Stimulated activated CD4-positive, alpha-beta T cell treated with anti-CD3 and anti-CD28 coated beads, Interleukin-4, amount 100 ng/mL, for 4 hours (primary cell): Measurements from ENCODE around the gene GAS6.

ENCODE experiments used
- DNase-seq, 2 experiments: peaks; one replicate each; pipeline ENCODE4 v3.0.0-alpha.2; 2020

Gene GAS6

GRCh38 chr13:113850722-113851479 is 13.0 kb downstream of the GAS6 start:
- no peak for DNase-seq

DNA sequence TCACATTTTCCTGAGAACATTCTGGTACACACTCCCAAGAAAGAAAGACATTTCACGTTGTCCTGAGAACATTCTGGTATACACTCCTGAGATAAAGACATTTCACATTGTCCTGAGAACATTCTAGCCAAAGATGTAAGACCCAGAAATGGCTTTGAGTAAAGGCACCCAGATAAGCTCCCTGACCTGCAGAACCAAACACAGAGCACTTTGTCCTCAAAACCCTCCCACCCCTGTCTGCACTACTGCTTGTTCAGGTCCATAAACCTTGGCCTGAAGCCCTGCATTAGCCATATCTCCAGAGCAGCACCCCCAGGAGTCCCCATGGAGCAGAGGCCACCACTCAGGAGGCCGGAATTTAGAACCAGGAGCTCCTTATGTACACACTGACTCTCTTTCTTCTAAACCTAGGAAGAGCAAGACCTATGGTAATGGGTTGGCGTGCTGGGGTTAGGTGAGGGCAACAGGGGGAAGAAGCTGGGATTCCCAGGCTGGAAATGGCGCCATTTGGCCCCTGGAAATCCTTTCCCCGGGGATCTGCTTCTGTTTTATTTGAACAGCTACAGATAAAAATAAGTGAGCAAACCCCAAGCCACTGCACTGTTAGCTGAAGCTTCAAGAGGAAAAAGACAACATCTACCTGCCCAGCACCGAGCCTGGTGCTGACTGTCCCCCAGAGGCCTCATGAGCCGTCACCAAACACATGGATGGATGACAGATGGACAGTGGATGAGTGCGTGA is 13.7 kb downstream of the GAS6 start:
- DNase-seq: no peak

GRCh38 chr13:113849546-113849945 is 14.3 kb downstream of the GAS6 start:
- DNase-seq: no peak

DNA sequence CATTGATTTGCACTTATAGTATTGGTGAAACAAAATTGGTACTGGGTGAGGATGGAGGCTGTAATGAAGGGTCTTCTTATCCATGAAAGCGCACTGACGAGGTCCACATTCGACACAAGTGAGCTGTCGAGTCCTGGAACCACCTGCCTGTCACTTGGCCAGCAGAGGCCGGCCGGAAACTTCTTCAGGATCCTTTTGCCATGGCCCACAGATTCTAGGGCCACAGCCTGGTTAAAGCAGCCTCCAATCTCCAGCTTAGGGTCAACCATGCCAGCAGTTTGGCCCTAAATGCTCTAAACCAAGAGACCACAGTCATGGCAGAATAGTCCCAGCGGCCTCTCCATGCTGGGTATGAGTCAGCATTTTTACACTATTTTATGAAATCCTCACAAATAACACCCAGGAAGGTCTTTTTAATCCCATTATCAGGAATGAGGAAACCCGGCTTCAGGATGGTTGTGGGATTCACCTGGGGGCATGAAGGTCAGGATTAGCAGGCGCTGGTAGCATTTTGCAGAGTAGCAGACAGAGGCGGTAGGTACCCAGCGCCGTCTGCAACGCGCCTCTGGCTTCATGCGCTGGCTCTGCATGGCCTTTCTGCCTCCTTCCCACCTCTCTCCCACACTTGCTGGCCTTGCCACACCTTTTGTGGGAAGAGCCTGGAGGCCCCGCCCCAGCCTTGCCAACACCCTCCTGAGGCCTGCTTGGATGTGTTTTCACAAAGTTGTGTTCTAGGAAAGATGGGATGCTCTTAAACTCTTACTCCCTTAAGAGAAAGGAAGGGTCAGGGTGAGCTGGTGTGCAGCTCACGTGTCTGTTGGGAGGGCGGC is 15.2 kb downstream of the GAS6 start:
- DNase-seq: no peak

DNA sequence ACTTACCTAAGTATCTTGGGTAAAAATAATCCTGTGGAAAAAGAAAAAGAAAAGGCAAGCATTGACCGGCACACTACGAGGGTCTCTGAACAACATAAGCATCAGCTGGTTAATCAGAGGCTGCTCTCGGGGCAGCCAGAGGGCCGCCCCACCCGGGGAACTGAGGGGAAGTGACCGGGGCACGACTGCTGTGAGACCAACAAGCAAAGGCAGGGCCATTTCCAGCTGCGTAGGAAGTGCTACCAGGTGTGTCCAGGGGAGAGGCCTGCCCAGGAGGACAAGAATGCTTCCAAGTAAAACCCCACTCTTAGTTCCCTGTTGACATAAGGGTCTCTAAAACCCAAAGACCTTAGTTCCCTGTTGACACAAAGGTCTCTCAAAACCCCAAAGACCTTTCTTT is 15.9 kb downstream of the GAS6 start:
- DNase-seq: no peak

DNA sequence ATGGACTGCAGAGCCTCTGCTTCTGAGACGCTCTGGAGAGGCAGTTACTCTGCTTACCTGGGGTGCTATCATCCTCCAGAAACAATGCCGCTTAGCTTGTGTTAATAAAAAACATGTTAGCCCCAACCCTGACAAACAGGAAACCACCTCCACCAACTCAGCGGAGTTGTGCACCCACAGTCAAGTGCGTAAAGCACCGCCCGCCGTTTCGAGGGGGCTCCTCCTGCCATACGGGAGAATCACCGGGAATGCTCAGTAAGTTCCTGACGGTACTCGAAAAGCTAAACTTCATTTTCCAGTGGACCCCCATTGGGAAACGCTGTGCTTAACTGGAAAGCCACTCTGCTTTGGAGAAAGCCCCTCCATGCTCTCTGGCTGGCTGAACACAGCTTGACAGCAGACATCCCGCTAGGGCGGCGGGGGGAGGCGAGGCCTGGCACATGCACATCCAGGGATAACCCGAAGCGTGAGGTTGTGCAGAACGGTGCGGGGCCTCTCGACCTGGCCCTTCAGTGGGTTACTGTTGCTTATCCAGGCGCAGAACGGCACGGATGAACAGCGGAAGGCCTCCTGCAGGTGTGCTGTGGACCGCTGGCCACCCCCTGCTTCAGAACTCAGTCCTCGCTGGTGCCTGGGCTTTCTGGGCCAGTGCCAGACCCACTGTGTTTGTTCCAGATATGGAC is 17.1 kb downstream of the GAS6 start:
- DNase-seq: no peak

- DNase-seq: no peak
Observed at GRCh38 chr13:113845723-113846635, 17.9 kb downstream of the GAS6 start.

- no peak for DNase-seq
Observed at GRCh38 chr13:113845055-113845454, 18.8 kb downstream of the GAS6 start.

DNA sequence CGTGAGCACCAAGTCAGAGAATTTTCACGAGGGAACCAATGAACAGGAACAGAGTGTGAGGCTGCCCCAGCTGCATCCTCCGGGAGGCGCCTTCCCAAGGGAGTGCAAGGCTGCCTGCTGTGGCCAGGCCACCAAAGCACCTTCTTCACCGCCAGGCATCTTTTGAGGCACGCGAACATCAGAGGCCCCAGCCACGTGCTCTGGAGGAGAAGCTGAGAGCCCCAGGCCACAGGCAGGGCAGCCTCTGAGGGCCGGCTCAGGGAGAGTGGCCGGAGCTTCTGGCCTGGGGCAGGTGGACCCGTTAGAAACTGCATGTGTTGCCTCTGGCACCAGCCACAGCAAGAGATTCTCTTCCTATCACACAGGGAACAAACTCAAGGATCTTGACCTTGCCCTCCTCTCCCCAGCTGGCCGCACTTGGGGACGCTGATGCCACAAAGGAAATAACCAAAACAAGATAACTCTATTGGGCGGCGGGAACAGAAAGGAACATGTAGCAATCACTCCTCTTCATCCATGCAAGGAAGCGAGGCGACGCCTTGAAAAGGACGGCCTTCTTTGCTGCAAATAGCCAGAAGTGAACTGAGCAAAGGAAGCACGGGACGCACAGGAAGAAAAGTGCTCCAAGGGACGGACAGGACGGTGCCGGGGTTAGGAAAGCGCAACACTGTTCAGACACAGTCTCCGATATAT is 19.9 kb downstream of the GAS6 start:
- DNase-seq: no peak

DNA sequence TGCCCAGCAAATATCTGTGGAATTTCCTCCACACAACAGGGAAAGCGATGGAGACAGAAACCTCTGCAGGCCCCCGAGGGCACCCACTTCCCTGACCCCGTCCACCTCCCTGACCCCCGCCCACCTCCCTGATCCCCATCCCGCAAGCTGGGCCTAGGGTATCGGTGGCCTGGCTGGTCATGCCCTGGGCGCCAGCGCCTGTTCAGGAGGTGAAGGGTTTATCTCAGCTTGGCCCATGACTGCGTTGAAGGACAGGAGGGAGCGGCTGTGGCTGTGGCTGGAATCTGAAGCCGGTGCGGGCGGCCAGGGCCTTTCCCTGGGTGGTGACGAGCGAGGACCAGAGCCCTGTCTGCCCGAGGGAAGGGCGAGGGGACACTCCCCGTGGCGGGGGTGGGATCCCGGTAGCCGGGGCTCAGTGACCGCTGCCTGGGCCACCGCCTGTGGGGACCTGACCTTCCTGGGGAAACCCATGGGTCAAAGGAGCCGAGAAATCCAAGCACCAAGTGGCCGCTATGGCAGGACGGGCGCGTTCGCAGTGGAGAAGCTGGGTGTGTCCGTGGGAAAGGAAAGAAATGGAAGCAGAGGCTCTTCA is 20.7 kb downstream of the GAS6 start:
- DNase-seq: no peak

- no peak for DNase-seq
Observed at GRCh38 chr13:113842336-113843062, 21.4 kb downstream of the GAS6 start.

- no peak for DNase-seq
Observed at GRCh38 chr13:113841353-113841650, 22.6 kb downstream of the GAS6 start.

- no peak for DNase-seq
Observed at GRCh38 chr13:113840541-113841352, 23.1 kb downstream of the GAS6 start.

GRCh38 chr13:113839536-113840204 is 24.2 kb downstream of the GAS6 start:
- no peak for DNase-seq

DNA sequence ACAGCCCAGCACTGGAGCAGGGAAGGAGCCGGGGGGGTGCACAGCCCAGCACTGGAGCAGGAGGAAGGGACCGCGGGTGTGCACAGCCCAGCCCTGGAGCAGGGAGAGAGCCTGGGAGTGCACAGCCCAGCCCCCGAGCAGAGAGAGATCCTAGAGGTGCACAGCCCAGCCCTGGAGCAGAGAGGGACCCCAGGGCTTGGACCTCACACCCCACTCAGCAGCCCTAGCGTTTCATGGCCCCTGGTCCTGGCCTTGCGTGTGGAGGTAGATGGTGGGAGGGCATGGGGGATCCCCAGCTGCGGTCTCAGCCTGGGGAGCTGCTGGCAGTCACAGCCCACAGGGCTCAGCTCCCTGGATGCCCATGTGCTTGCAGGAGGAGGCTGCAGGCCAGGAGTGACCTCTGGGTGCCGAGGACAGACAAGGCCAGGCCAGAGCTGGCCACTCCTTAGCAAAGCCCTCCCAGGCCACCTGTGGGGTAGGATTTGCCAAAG is 25.1 kb downstream of the GAS6 start:
- DNase-seq: no peak

DNA sequence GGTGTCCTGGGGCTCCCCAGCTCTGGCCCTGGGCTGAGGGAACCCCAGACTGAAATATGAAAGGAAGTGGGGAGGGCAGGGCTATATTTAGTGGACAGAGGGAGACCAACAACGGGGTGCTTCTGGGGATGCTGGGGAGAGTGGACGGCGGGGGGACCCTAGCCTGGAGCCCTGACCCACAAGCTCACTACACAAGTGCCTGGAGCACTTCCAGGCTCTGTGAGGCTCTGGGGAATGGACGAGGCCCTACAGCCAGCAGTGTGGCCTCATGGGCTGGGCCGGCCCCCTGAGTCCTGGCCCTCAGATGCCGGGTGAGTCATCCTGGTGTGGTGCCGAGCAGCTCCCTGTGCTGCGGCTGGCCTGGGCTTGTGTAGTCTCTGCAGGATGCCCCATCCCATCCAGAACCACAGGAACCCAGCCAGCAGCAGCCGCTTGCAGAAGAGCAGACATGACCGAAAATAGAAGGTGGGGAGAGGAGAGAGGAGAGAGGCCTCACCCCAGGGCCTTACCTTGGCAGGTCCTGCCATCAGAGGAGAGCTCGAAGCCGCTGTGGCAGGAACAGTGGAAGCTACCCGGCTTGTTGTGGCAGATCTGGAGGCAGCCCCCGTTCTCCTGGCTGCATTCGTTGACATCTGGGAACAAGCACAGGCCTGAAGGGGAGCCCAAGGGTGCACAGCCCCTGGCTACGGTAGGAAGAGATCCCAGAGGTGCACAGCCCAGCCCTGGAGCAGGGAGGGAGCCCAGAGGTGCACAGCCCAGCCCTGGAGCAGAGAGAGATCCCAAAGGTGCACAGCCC is 26.1 kb downstream of the GAS6 start:
- no peak for DNase-seq

DNA sequence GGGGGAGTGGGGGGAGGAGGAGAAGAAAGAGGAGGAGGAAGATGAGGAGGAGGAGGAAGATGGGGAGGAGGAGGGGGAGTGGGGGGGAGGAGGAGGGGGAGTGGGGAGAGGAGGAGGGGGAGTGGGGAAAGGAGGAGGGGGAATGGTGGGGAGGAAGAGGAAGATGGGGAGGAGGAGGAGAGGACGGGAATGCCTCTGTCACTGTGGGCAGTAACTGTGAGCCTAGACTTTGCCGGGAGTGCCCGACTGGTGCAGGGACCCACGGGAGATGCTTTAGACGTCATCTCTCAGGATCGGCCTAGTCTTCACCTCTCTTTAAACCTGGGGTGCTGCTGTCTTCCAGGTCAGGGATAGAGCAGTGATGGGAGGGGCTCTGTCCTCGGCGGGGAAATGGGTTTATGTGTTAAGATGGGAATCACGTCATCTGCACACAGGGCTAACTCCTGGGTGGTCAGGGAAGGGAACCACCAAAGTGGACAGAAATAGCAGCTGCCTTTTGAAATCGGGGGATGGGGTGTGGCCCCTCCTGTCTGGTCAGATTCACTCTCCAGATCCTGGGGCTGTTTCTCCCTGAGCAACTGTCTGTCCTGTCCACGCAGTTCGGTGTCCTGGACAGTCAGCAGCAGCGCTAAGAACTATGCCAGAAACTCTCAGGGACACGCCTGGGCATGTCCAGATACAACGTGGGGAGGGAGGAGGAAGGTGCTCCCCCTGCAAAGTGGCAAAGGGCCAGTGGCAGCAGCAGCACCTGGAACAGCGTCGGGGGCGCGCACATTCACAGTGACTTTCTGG is 26.9 kb downstream of the GAS6 start:
- no peak for DNase-seq
